Measurements from ENCODE around the gene ST8SIA2.

Gene ST8SIA2

GRCh38 chr15:92393071-92393979, at the start of gene ST8SIA2:
Gene ST8SIA2 (plus strand): TSS chr15:92393881. CDS start chr15:92394065, 184 bp downstream.
- DNase-seq (ENCODE audit: low spot score) = no peak

GRCh38 chr15:92343924-92344643, 49.6 kb upstream of the ST8SIA2 start:
- no peak for DNase-seq (ENCODE audit: low spot score)

- no peak for DNase-seq (ENCODE audit: low spot score)
These were observed 47.6 kb upstream of the ST8SIA2 start for GRCh38 chr15:92346063-92346462.

GRCh38 chr15:92355307-92355706, 38.4 kb upstream of the ST8SIA2 start:
- DNase-seq (ENCODE audit: low spot score) = no peak

- DNase-seq (ENCODE audit: low spot score) = no peak
These were observed 32.2 kb upstream of the ST8SIA2 start for GRCh38 chr15:92361321-92362000.

- DNase-seq (ENCODE audit: low spot score) = no peak
These were observed 31.7 kb upstream of the ST8SIA2 start for GRCh38 chr15:92362001-92362350.

GRCh38 chr15:92365084-92365483, 28.6 kb upstream of the ST8SIA2 start:
- DNase-seq (ENCODE audit: low spot score) = no peak

- DNase-seq (ENCODE audit: low spot score) = no peak
These were observed 27.8 kb upstream of the ST8SIA2 start for GRCh38 chr15:92365906-92366305.

GRCh38 chr15:92366381-92366780, 27.3 kb upstream of the ST8SIA2 start:
- no peak for DNase-seq (ENCODE audit: low spot score)

- DNase-seq (ENCODE audit: low spot score) = no peak
These were observed 18.6 kb upstream of the ST8SIA2 start for GRCh38 chr15:92375057-92375456.

GRCh38 chr15:92376109-92376508, 17.6 kb upstream of the ST8SIA2 start:
- no peak for DNase-seq (ENCODE audit: low spot score)

GRCh38 chr15:92377083-92377789, 16.4 kb upstream of the ST8SIA2 start:
- no peak for DNase-seq (ENCODE audit: low spot score)

GRCh38 chr15:92383519-92384324, 10.0 kb upstream of the ST8SIA2 start:
- peak; percentile 16 for DNase-seq (ENCODE audit: low spot score)

- no peak for DNase-seq (ENCODE audit: low spot score)
These were observed 9.3 kb upstream of the ST8SIA2 start for GRCh38 chr15:92384381-92384780.

- no peak for DNase-seq (ENCODE audit: low spot score)
These were observed 8.6 kb upstream of the ST8SIA2 start for GRCh38 chr15:92385096-92385495.

- DNase-seq (ENCODE audit: low spot score) = peak; percentile 52
These were observed 2.0 kb upstream of the ST8SIA2 start for GRCh38 chr15:92391640-92392039.

GRCh38 chr15:92392462-92392861, 1.2 kb upstream of the ST8SIA2 start:
- DNase-seq (ENCODE audit: low spot score) = no peak

- no peak for DNase-seq (ENCODE audit: low spot score)
These were observed 263 bp downstream of the ST8SIA2 start for GRCh38 chr15:92393980-92394308.

- DNase-seq (ENCODE audit: low spot score) = no peak
These were observed 822 bp downstream of the ST8SIA2 start for GRCh38 chr15:92394309-92395097.

GRCh38 chr15:92395098-92395635, 1.5 kb downstream of the ST8SIA2 start:
- DNase-seq (ENCODE audit: low spot score) = no peak
